WTC11 (cell line): Measurements from ENCODE around the gene HFE. TPM values are rescaled to one million over a fixed set of nuclear protein-coding genes. Genes with fewer than 3 reads are reported as not detected.

Experiments
- ATAC-seq: fragments of 200-7000 bp; cut with Tn5 transposase; 2 replicates; pipeline ENCODE4 v1.10.0; 2021; ENCODE audit warnings: mild to moderate bottlenecking, moderate library complexity
- CTCF ChIA-PET: fragments of 300-600 bp; sonication (Branson Sonifier 250); formaldehyde crosslinking; loops from one replicate; lab custom pipeline; 2021; ENCODE audit warnings: antibody characterized with exemption; lab: Charles Lee
- POLR2A ChIA-PET: fragments of 350-600 bp; sonication (Branson Sonifier 250); formaldehyde crosslinking; loops from one replicate; lab custom pipeline; 2021; ENCODE audit warnings: antibody characterized with exemption; lab: Charles Lee
- DNase-seq: peaks from one replicate; pipeline ENCODE4 v3.0.0; 2021; ENCODE audit warnings: low spot score
- H3K27ac Mint-ChIP-seq: 2 replicates; pipeline ENCODE4 v1.8.0; 2021; ENCODE audit warnings: mixed read lengths
- H3K27me3 Mint-ChIP-seq: 2 replicates; pipeline ENCODE4 v1.8.0; 2021; ENCODE audit warnings: low read depth, mild to moderate bottlenecking, moderate library complexity, mixed read lengths
- H3K36me3 Mint-ChIP-seq: 2 replicates; pipeline ENCODE4 v1.8.0; 2021; ENCODE audit warnings: mixed read lengths
- H3K4me1 Mint-ChIP-seq: 2 replicates; pipeline ENCODE4 v1.8.0; 2022; ENCODE audit warnings: mixed read lengths
- H3K4me3 Mint-ChIP-seq: 2 replicates; pipeline ENCODE4 v1.8.0; 2021; ENCODE audit warnings: mild to moderate bottlenecking, moderate library complexity, mixed read lengths
- H3K9me3 Mint-ChIP-seq: 2 replicates; pipeline ENCODE4 v1.8.0; 2021; ENCODE audit warnings: mixed read lengths
- ATF1 ChIP-seq: sonication (generic); formaldehyde crosslinking; IDR thresholded peaks from 2 replicates; pipeline ENCODE4 v1.8.1; 2023; ENCODE audit warnings: mild to moderate bottlenecking, moderate library complexity, missing genetic modification reagents
- HMGA2 ChIP-seq: fragments of 250-450 bp; sonication (Bioruptor Pico); IDR thresholded peaks from 2 replicates; pipeline ENCODE4 v1.4.0; 2021; ENCODE audit warnings: mild to moderate bottlenecking, moderate library complexity
- MLX ChIP-seq: sonication (generic); formaldehyde crosslinking; IDR thresholded peaks from 2 replicates; pipeline ENCODE4 v1.8.1; 2023; ENCODE audit warnings: mild to moderate bottlenecking, missing genetic modification reagents, moderate library complexity
- PRDM15 ChIP-seq: sonication (generic); formaldehyde crosslinking; IDR thresholded peaks from 2 replicates; pipeline ENCODE4 v1.8.0; 2022; ENCODE audit warnings: missing genetic modification reagents
- STAT6 ChIP-seq: sonication (generic); formaldehyde crosslinking; conservative IDR thresholded peaks from 2 replicates; pipeline ENCODE4 v1.8.1; 2023; ENCODE audit warnings: mild to moderate bottlenecking, low read depth, missing genetic modification reagents, moderate library complexity
- ZNF121 ChIP-seq: sonication (generic); formaldehyde crosslinking; IDR thresholded peaks from 2 replicates; pipeline ENCODE4 v1.8.0; 2023; ENCODE audit warnings: missing genetic modification reagents
- ZNF232 ChIP-seq: sonication (generic); formaldehyde crosslinking; IDR thresholded peaks from 2 replicates; pipeline ENCODE4 v1.8.0; 2022; ENCODE audit warnings: mild to moderate bottlenecking, missing genetic modification reagents
- ZNF263 ChIP-seq: sonication (generic); formaldehyde crosslinking; IDR thresholded peaks from 2 replicates; pipeline ENCODE4 v1.8.1; 2022; ENCODE audit warnings: low read depth, mild to moderate bottlenecking, moderate library complexity, missing genetic modification reagents
- ZSCAN18 ChIP-seq: fragments of 250-450 bp; sonication (Bioruptor Pico); IDR thresholded peaks from 2 replicates; pipeline ENCODE4 v2.1.2; 2022; ENCODE audit warnings: mild to moderate bottlenecking, moderate library complexity
- total RNA-seq: library from RNA; stranded (reverse); gene quantifications from 3 replicates; pipeline ENCODE4 v1.2.3, GENCODE V29; 2021

The HFE gene
- total RNA-seq, 1 experiment from 2014 or later = 1.9 TPM

- H3K27me3 Mint-ChIP-seq = peaks cover 2% of the 10 kb centered on the region; the same call in 1 of the 2 replicates
- DNase-seq (no peak), ATAC-seq (no peak)
These were observed 1.1 kb downstream of the HFE start for GRCh38 chr6:26088344-26088743.

More at GRCh38 chr6:26088344-26088743, 1.1 kb downstream of the HFE start:
- ChIA-PET POLR2A (interaction anchor here (1.7 to 2.3 kb wide), 2 partner anchors 15 to 36 kb away, joined by 6 to 10 read pairs; a partner anchor contains a TSS), CTCF (interaction anchor here (1.5 kb wide), 1 partner anchor 25 kb away, joined by 3 read pairs; no protein-coding TSS in a partner anchor)
- H3K27ac Mint-ChIP-seq = no peak overlapping the region
- no peak for TF ChIP-seq PRDM15
- no peak for TF ChIP-seq ZNF232 (CRISPR knock-in tag)
- TF ChIP-seq HMGA2 (CRISPR knock-in tag) = no peak
- TF ChIP-seq ZSCAN18 (CRISPR knock-in tag) = no peak
- no peak for TF ChIP-seq MLX (CRISPR knock-in tag)
- TF ChIP-seq ZNF121 = no peak
- TF ChIP-seq ZNF263 (CRISPR knock-in tag) = no peak
- no peak for TF ChIP-seq STAT6
- no peak for TF ChIP-seq ATF1 (CRISPR knock-in tag)
- H3K4me3 Mint-ChIP-seq = peak overlapping the region; percentile 85
- no peaks in the 10 kb centered on the region; the same call in 1 of the 2 replicates for H3K36me3 Mint-ChIP-seq
- no peaks in the 10 kb centered on the region for H3K9me3 Mint-ChIP-seq
- H3K4me1 Mint-ChIP-seq = peaks cover 20% of the 10 kb centered on the region
